NOMO-1 treated with DMSO at 0.1 percent for 48 hours (cell line): Measurements from ENCODE around the gene SS18L1.

Source experiments
- DNase-seq: peaks from one replicate; lab custom pipeline; 2025; ENCODE audit not compliant: unreplicated experiment; lab: John Stamatoyannopoulos, UW

The SS18L1 gene

GRCh38 chr20:62222972-62223371, 79.4 kb downstream of the SS18L1 start:
- DNase-seq: no peak

- DNase-seq: no peak
Measured at GRCh38 chr20:62223571-62223970, 80.0 kb downstream of the SS18L1 start.

GRCh38 chr20:62224113-62224855, 80.7 kb downstream of the SS18L1 start:
- no peak for DNase-seq

- DNase-seq: no peak
Measured at GRCh38 chr20:62225026-62225425, 81.5 kb downstream of the SS18L1 start.

- DNase-seq: no peak
Measured at GRCh38 chr20:62225820-62226635, 82.5 kb downstream of the SS18L1 start.

- DNase-seq: no peak
Measured at GRCh38 chr20:62226707-62227590, 83.4 kb downstream of the SS18L1 start.

GRCh38 chr20:62227591-62227976, 84.0 kb downstream of the SS18L1 start:
- DNase-seq: no peak

- no peak for DNase-seq
Measured at GRCh38 chr20:62227977-62228958, 84.7 kb downstream of the SS18L1 start.

GRCh38 chr20:62228982-62229545, 85.5 kb downstream of the SS18L1 start:
- no peak for DNase-seq

- DNase-seq: no peak
Measured at GRCh38 chr20:62229667-62230066, 86.1 kb downstream of the SS18L1 start.

GRCh38 chr20:62230276-62230675, 86.7 kb downstream of the SS18L1 start:
- DNase-seq: no peak

- no peak for DNase-seq
Measured at GRCh38 chr20:62230696-62231095, 87.1 kb downstream of the SS18L1 start.

- no peak for DNase-seq
Measured at GRCh38 chr20:62231292-62231691, 87.7 kb downstream of the SS18L1 start.
